ENCODE results near the gene CBARP. TPM values are rescaled to one million over a fixed set of nuclear protein-coding genes. Genes with fewer than 3 reads are reported as not detected.

Gene CBARP
- total and polyA plus RNA-seq, 9 of the 15 experiments (the other 6 are each of a cell fraction or from before 2014, with no cell fraction given): 0.03 to 8.9 (median 1.2) TPM; not detected in 1

GRCh38 chr19:1274081-1274851 is 36.5 kb upstream of the CBARP start (continued):
- TF ChIP-seq MGA (IDR thresholded peaks at IDR 0.05) (peak; percentile 83), BRD9 (IDR thresholded peaks at IDR 0.05; ENCODE audit: low read depth, partially characterized antibody) (no peak), MTA2 (IDR thresholded peaks at IDR 0.05; ENCODE audit: low read depth) (no peak), RBM15 (IDR thresholded peaks at IDR 0.05; ENCODE audit: insufficient read depth, low read length) (no peak), MCM3 (IDR thresholded peaks at IDR 0.05) (no peak), ZBTB34 (CRISPR knock-in tag; IDR thresholded peaks at IDR 0.05) (no peak), JUNB (CRISPR knock-in tag; conservative IDR thresholded peaks at IDR 0.05) (no peak), KDM1A (IDR thresholded peaks at IDR 0.05) (no peak), GTF3C2 (IDR thresholded peaks at IDR 0.05; ENCODE audit: borderline replicate concordance, extremely low read depth, insufficient read length) (no peak), SETDB1 (IDR thresholded peaks at IDR 0.05; ENCODE audit: low read length) (no peak), ZNF511 (CRISPR knock-in tag; IDR thresholded peaks at IDR 0.05) (no peak)

Measured in K562 (cell line).